GM18870 (cell line): ENCODE measurements around the gene TBC1D13.
"Not testable (repeated sequence)": the region's sequence is repeated elsewhere in the genome, so short reads cannot be mapped to it uniquely, and the experiment has no call there.

Experiments
- ATAC-seq: cut with Tn5 transposase; IDR thresholded peaks from one replicate; pipeline ENCODE4 v1.9.1; 2021; ENCODE audit warnings: moderate library complexity; ENCODE audit not compliant: unreplicated experiment

TBC1D13 gene

GRCh38 chr9:128781187-128782070 lies 5.6 kb upstream of the TBC1D13 start:
- no peak for ATAC-seq

- ATAC-seq = no peak
These were observed 4.4 kb upstream of the TBC1D13 start for GRCh38 chr9:128782669-128783068.

GRCh38 chr9:128785427-128785826 lies 1.6 kb upstream of the TBC1D13 start:
- ATAC-seq = no peak

- no peak for ATAC-seq
These were observed 606 bp downstream of the TBC1D13 start for GRCh38 chr9:128787659-128788058.

GRCh38 chr9:128788445-128788844 lies 1.4 kb downstream of the TBC1D13 start:
- no peak for ATAC-seq

GRCh38 chr9:128790536-128790935 lies 3.5 kb downstream of the TBC1D13 start:
- no peak for ATAC-seq

GRCh38 chr9:128792134-128792533 lies 5.1 kb downstream of the TBC1D13 start:
- no peak for ATAC-seq

GRCh38 chr9:128792978-128793686 lies 6.1 kb downstream of the TBC1D13 start:
- ATAC-seq = no peak

GRCh38 chr9:128794961-128795360 lies 7.9 kb downstream of the TBC1D13 start:
- not testable (repeated sequence) for ATAC-seq

- ATAC-seq = no peak
These were observed 11.8 kb downstream of the TBC1D13 start for GRCh38 chr9:128798896-128799295.

- ATAC-seq = no peak
These were observed 13.0 kb downstream of the TBC1D13 start for GRCh38 chr9:128800061-128800460.

GRCh38 chr9:128802482-128802881 lies 15.4 kb downstream of the TBC1D13 start:
- ATAC-seq = no peak

GRCh38 chr9:128805661-128806060 lies 18.6 kb downstream of the TBC1D13 start:
- ATAC-seq = no peak

- no peak for ATAC-seq
These were observed 20.8 kb downstream of the TBC1D13 start for GRCh38 chr9:128807827-128808226.

- no peak for ATAC-seq
These were observed 21.5 kb downstream of the TBC1D13 start for GRCh38 chr9:128808543-128808942.

GRCh38 chr9:128809036-128809599 lies 22.1 kb downstream of the TBC1D13 start:
- ATAC-seq = no peak

- ATAC-seq = no peak
These were observed 22.8 kb downstream of the TBC1D13 start for GRCh38 chr9:128809831-128810230.

- ATAC-seq = no peak
These were observed 23.8 kb downstream of the TBC1D13 start for GRCh38 chr9:128810873-128811272.

- ATAC-seq = peak; percentile 79
These were observed 31.2 kb downstream of the TBC1D13 start, which contains the start of gene ENDOG for GRCh38 chr9:128818099-128818838. Gene ENDOG, plus strand, starts transcription at chr9:128818500. Its CDS starts 185 bp downstream, at chr9:128818685.

- ATAC-seq = peak; percentile 8
These were observed 32.0 kb downstream of the TBC1D13 start for GRCh38 chr9:128818839-128819715.
